Type B pancreatic cell (in vitro differentiated cells): ENCODE measurements around the gene MYH8. TPM values are rescaled to one million over a fixed set of nuclear protein-coding genes. Genes with fewer than 3 reads are reported as not detected.

Experiments used
- DNase-seq: peaks from one replicate; pipeline ENCODE4 v3.0.0; 2021; ENCODE audit warnings: mixed read lengths; ENCODE audit not compliant: unreplicated experiment; ENCODE audit errors: extremely low spot score
- H3K27ac Mint-ChIP-seq: 2 replicates; pipeline ENCODE4 v1.8.0; 2021; ENCODE audit warnings: mild to moderate bottlenecking, mixed read lengths
- H3K27me3 Mint-ChIP-seq: 2 replicates; pipeline ENCODE4 v1.8.0; 2021; ENCODE audit warnings: mixed read lengths
- H3K36me3 Mint-ChIP-seq: 2 replicates; pipeline ENCODE4 v1.8.0; 2021; ENCODE audit warnings: mixed read lengths
- H3K4me1 Mint-ChIP-seq: one replicate; pipeline ENCODE4 v1.8.0; 2021; ENCODE audit warnings: mixed read lengths; ENCODE audit not compliant: unreplicated experiment
- H3K4me3 Mint-ChIP-seq: 2 replicates; pipeline ENCODE4 v1.8.0; 2021; ENCODE audit warnings: mild to moderate bottlenecking, mixed read lengths
- H3K9me3 Mint-ChIP-seq: 2 replicates; pipeline ENCODE4 v1.8.0; 2021; ENCODE audit warnings: mixed read lengths
- total RNA-seq: library from RNA; stranded (reverse); gene quantifications from 2 replicates; pipeline ENCODE4 v1.2.1, GENCODE V29; 2021; ENCODE audit warnings: low replicate concordance
- TF ChIP-seq, protein P1 (sequence below): fragments of 200-600 bp; sonication (generic); conservative IDR thresholded peaks from 2 replicates; pipeline ENCODE4 v1.5.0; 2021; ENCODE audit warnings: antibody characterized with exemption, mild to moderate bottlenecking

Gene MYH8
- total RNA-seq, 1 donor from 2014 or later = 0.68 TPM

DNA sequence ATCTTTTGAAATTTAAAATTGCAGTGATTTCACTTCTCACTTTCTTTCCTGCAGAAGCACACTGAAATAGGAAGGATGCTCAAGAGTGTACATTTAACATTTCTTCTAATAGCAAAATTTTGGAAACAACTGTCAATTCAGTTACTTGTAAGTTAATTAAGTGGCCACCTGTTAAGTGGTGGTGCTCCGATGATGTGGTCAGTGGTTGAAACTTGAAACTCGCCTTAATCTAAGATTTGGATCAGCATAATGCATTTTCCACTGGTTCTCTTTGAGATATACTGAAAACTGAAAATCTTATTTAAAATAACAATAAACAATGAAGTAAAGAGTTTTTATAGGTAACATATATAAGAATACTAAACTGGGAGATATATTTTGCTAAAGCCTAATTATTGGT is 7.0 kb upstream of the MYH8 start:
- H3K27me3 Mint-ChIP-seq = peaks cover 11% of the 10 kb centered on the region
- no peaks in the 10 kb centered on the region for H3K9me3 Mint-ChIP-seq
- no peaks in the 10 kb centered on the region for H3K36me3 Mint-ChIP-seq
- TF ChIP-seq, protein P1, sequence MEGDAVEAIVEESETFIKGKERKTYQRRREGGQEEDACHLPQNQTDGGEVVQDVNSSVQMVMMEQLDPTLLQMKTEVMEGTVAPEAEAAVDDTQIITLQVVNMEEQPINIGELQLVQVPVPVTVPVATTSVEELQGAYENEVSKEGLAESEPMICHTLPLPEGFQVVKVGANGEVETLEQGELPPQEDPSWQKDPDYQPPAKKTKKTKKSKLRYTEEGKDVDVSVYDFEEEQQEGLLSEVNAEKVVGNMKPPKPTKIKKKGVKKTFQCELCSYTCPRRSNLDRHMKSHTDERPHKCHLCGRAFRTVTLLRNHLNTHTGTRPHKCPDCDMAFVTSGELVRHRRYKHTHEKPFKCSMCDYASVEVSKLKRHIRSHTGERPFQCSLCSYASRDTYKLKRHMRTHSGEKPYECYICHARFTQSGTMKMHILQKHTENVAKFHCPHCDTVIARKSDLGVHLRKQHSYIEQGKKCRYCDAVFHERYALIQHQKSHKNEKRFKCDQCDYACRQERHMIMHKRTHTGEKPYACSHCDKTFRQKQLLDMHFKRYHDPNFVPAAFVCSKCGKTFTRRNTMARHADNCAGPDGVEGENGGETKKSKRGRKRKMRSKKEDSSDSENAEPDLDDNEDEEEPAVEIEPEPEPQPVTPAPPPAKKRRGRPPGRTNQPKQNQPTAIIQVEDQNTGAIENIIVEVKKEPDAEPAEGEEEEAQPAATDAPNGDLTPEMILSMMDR = no peak
- H3K4me3 Mint-ChIP-seq = no peak overlapping the region
- no peaks in the 10 kb centered on the region for H3K4me1 Mint-ChIP-seq
- no peak for DNase-seq
- H3K27ac Mint-ChIP-seq = no peak overlapping the region

DNA sequence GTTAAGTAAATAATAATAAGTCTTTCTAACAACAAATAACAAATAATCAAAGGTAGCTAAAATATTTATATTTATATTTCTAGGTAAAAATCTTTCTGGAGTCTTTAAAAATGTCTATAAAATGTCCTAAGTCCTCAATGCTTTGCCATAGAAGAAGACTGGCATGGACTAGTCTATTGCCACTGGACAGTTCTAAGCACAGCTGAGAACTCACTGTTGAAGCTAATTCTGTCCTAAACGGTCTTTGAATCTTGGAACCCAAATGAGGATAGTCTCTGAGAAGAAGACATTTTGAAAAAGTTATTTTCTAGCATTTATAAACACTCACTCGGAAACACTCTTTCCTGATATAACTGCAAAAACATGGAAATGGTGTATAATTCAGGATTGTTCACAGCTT is 539 bp downstream of the MYH8 start:
- no peak overlapping the region for H3K4me3 Mint-ChIP-seq
- DNase-seq = no peak
- TF ChIP-seq, protein P1 = no peak

DNA sequence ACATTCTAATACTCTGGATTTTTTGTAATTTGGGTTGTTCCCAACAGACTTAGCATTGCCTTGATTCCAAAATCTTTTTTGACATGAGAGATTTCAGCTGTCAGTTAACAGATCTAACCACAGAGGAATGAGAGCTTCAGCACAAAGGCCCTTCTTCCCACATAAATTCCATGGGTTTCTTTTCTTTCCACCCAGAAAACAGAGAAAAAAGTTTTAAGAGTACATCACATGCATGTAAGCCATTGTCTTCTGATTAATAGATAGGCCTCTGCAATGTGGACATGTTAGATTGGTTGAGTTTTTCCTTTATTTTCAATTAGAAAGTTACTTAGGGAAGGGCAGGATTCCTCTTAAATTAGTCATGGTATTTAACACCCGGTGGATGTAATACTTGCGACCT is 939 bp downstream of the MYH8 start:
- Mint-ChIP-seq H3K36me3 (no peaks in the 10 kb centered on the region), H3K27me3 (peaks cover 3% of the 10 kb centered on the region), H3K9me3 (no peaks in the 10 kb centered on the region), H3K4me3 (no peak overlapping the region), H3K27ac (no peak overlapping the region), H3K4me1 (no peaks in the 10 kb centered on the region)
- TF ChIP-seq, protein P1 = no peak
- DNase-seq = no peak

More for the DNA sequence above, 539 bp downstream of the MYH8 start:
- Mint-ChIP-seq H3K9me3 (no peaks in the 10 kb centered on the region), H3K27me3 (no peaks in the 10 kb centered on the region), H3K4me1 (no peaks in the 10 kb centered on the region), H3K36me3 (no peaks in the 10 kb centered on the region), H3K27ac (no peak overlapping the region)

DNA sequence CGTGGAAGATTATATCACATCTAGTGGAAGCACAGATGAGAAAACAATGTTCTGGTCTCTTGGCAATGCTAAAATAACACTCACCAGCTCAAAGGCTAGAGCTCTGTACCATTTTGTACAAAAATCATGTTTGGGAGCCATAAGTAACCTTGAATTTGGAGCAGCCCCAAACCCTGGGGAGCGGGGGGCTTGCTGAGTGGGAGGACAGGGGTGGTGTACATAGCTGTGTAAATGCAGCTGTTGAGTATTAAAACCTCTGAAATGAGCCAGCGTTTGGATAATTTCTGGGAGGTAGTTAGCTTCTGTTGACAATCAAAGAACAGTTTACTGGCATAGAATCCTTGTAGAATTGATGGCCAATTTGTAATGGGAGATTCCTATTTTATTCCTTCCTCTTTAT is 4.3 kb downstream of the MYH8 start:
- TF ChIP-seq, protein P1 = no peak
- Mint-ChIP-seq H3K4me3 (no peak overlapping the region), H3K27me3 (peaks cover 4% of the 10 kb centered on the region), H3K36me3 (no peaks in the 10 kb centered on the region), H3K27ac (no peak overlapping the region), H3K9me3 (no peaks in the 10 kb centered on the region), H3K4me1 (no peaks in the 10 kb centered on the region)
- DNase-seq = no peak

DNA sequence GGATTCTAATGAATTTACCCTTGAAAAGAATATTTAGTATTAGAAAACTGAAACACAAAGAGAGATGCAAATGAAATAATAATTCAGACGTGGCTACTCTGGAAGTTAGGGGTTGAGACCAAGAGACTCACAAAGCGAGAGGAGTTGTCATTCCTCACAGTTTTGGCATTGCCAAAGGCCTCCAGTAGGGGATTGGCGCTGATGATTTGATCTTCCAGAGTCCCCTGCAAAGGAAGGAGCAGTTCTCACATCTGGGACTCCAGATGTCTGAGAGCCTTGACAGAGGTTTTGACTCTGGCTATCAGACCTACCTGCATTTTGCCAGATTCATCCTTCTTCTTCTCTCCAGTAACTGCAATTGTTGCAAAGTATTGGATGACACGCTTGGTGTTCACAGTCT is 6.6 kb downstream of the MYH8 start:
- no peak overlapping the region for H3K27ac Mint-ChIP-seq
- TF ChIP-seq, protein P1 = peak; percentile 24
- no peaks in the 10 kb centered on the region for H3K4me1 Mint-ChIP-seq
- no peaks in the 10 kb centered on the region for H3K9me3 Mint-ChIP-seq
- H3K27me3 Mint-ChIP-seq = peaks cover 4% of the 10 kb centered on the region
- H3K36me3 Mint-ChIP-seq = no peaks in the 10 kb centered on the region
- no peak overlapping the region for H3K4me3 Mint-ChIP-seq
- DNase-seq = no peak

DNA sequence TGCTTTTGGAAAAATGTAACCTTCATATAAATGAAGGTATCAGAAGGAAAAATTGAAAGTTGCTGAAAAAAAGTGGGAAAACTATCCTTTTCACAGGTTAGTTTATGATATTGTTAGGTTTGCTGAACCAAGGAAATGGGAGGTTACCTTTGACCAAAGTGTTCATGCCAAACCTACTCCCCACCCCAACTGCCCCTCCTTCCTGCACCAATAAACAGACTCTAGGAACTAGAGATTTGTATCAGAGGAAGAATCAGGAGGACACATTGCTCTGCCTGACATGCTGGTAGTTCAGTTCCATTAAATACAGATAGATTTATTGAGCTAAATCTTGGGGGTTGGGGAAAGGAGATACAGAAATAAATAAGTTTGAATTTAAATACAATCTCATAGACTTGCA is 18.2 kb downstream of the MYH8 start:
- TF ChIP-seq, protein P1 = no peak
- peaks cover 7% of the 10 kb centered on the region for H3K27me3 Mint-ChIP-seq
- H3K4me3 Mint-ChIP-seq = no peak overlapping the region
- H3K36me3 Mint-ChIP-seq = no peaks in the 10 kb centered on the region
- no peak for DNase-seq
- no peaks in the 10 kb centered on the region for H3K4me1 Mint-ChIP-seq
- H3K27ac Mint-ChIP-seq = no peak overlapping the region
- no peaks in the 10 kb centered on the region for H3K9me3 Mint-ChIP-seq
